Dendritic cell treated with granulocyte-macrophage colony-stimulating factor and Interleukin-4, amounts not matched to agents 40 ng/mL and 50 ng/mL, for 4 days (primary cell): Measurements from ENCODE around the gene EAF1.
"Not testable (repeated sequence)": the region's sequence is repeated elsewhere in the genome, so short reads cannot be mapped to it uniquely, and the experiment has no call there.

Experiments
- H3K27ac Mint-ChIP-seq: one replicate; pipeline ENCODE4 v1.8.0; 2022; ENCODE audit warnings: mild to moderate bottlenecking, mixed read lengths
- H3K27me3 Mint-ChIP-seq: one replicate; pipeline ENCODE4 v1.8.0; 2022; ENCODE audit warnings: mild to moderate bottlenecking, mixed read lengths
- H3K36me3 Mint-ChIP-seq: one replicate; pipeline ENCODE4 v1.8.0; 2022; ENCODE audit warnings: low read depth, mixed read lengths
- H3K4me1 Mint-ChIP-seq: one replicate; pipeline ENCODE4 v1.8.0; 2022; ENCODE audit warnings: low read depth, mixed read lengths
- H3K4me3 Mint-ChIP-seq: one replicate; pipeline ENCODE4 v1.8.0; 2022; ENCODE audit warnings: mild to moderate bottlenecking, moderate library complexity, mixed read lengths
- H3K9me3 Mint-ChIP-seq: one replicate; pipeline ENCODE4 v1.8.0; 2022; ENCODE audit warnings: mixed read lengths
- intact Hi-C: fragments of 100-400 bp; cut with micrococcal nuclease; formaldehyde crosslinking; loops from one replicate; pipeline ENCODE4 v1.15.0; 2022

The EAF1 gene

GRCh38 chr3:15451216-15452113 is 24.1 kb downstream of the EAF1 start:
- no peak overlapping the region for H3K27ac Mint-ChIP-seq
- intact Hi-C loops: no loop called here

GRCh38 chr3:15452156-15452555 is 24.8 kb downstream of the EAF1 start:
- Mint-ChIP-seq H3K27ac (no peak overlapping the region), H3K9me3 (no peaks in the 10 kb centered on the region), H3K4me3 (no peak overlapping the region), H3K27me3 (no peaks in the 10 kb centered on the region), H3K36me3 (no peaks in the 10 kb centered on the region), H3K4me1 (no peaks in the 10 kb centered on the region)
- intact Hi-C loops: no loop called here

More at GRCh38 chr3:15451216-15452113, 24.1 kb downstream of the EAF1 start:
- Mint-ChIP-seq H3K27me3 (no peaks in the 10 kb centered on the region), H3K4me1 (no peaks in the 10 kb centered on the region), H3K9me3 (no peaks in the 10 kb centered on the region), H3K36me3 (no peaks in the 10 kb centered on the region), H3K4me3 (no peak overlapping the region)

GRCh38 chr3:15452961-15453360 is 25.6 kb downstream of the EAF1 start:
- intact Hi-C loops: no loop called here
- Mint-ChIP-seq H3K36me3 (no peaks in the 10 kb centered on the region), H3K27me3 (no peaks in the 10 kb centered on the region), H3K4me3 (no peak overlapping the region), H3K4me1 (no peaks in the 10 kb centered on the region), H3K9me3 (no peaks in the 10 kb centered on the region), H3K27ac (no peak overlapping the region)

- Mint-ChIP-seq H3K4me3 (no peak overlapping the region), H3K27me3 (no peaks in the 10 kb centered on the region), H3K27ac (no peak overlapping the region), H3K9me3 (no peaks in the 10 kb centered on the region), H3K4me1 (no peaks in the 10 kb centered on the region), H3K36me3 (no peaks in the 10 kb centered on the region)
- intact Hi-C loops: no loop called here
Measured at GRCh38 chr3:15453501-15453900, 26.1 kb downstream of the EAF1 start.

GRCh38 chr3:15453991-15454625 is 26.7 kb downstream of the EAF1 start:
- Mint-ChIP-seq H3K9me3 (no peaks in the 10 kb centered on the region), H3K36me3 (no peaks in the 10 kb centered on the region), H3K27ac (no peak overlapping the region), H3K4me1 (no peaks in the 10 kb centered on the region), H3K27me3 (no peaks in the 10 kb centered on the region), H3K4me3 (no peak overlapping the region)
- intact Hi-C loops: no loop called here

- intact Hi-C loops: no loop called here
- no peaks in the 10 kb centered on the region for H3K4me1 Mint-ChIP-seq
- H3K27ac Mint-ChIP-seq: no peak overlapping the region
- H3K36me3 Mint-ChIP-seq: no peaks in the 10 kb centered on the region
- H3K27me3 Mint-ChIP-seq: no peaks in the 10 kb centered on the region
- H3K4me3 Mint-ChIP-seq: no peak overlapping the region
- H3K9me3 Mint-ChIP-seq: no peaks in the 10 kb centered on the region
Measured at GRCh38 chr3:15454965-15455364, 27.6 kb downstream of the EAF1 start.

- no peaks in the 10 kb centered on the region for H3K9me3 Mint-ChIP-seq
- H3K36me3 Mint-ChIP-seq: no peaks in the 10 kb centered on the region
- intact Hi-C loops: no loop called here
- H3K4me3 Mint-ChIP-seq: no peak overlapping the region
- H3K27me3 Mint-ChIP-seq: no peaks in the 10 kb centered on the region
- H3K27ac Mint-ChIP-seq: no peak overlapping the region
- H3K4me1 Mint-ChIP-seq: no peaks in the 10 kb centered on the region
Measured at GRCh38 chr3:15455756-15456155, 28.4 kb downstream of the EAF1 start.

GRCh38 chr3:15456321-15456720 is 28.9 kb downstream of the EAF1 start:
- intact Hi-C loops: no loop called here
- H3K4me3 Mint-ChIP-seq: no peak overlapping the region
- peaks cover 5% of the 10 kb centered on the region for H3K4me1 Mint-ChIP-seq
- H3K27ac Mint-ChIP-seq: no peak overlapping the region
- H3K36me3 Mint-ChIP-seq: no peaks in the 10 kb centered on the region
- no peaks in the 10 kb centered on the region for H3K9me3 Mint-ChIP-seq
- H3K27me3 Mint-ChIP-seq: no peaks in the 10 kb centered on the region

GRCh38 chr3:15456915-15457314 is 29.5 kb downstream of the EAF1 start:
- H3K9me3 Mint-ChIP-seq, H3K27ac Mint-ChIP-seq, H3K36me3 Mint-ChIP-seq, H3K4me3 Mint-ChIP-seq, H3K4me1 Mint-ChIP-seq, H3K27me3 Mint-ChIP-seq, intact Hi-C loops: not testable (repeated sequence)

GRCh38 chr3:15458212-15458780 is 30.9 kb downstream of the EAF1 start:
- intact Hi-C loops: no loop called here
- H3K27me3 Mint-ChIP-seq: no peaks in the 10 kb centered on the region
- no peaks in the 10 kb centered on the region for H3K9me3 Mint-ChIP-seq
- H3K4me3 Mint-ChIP-seq: no peak overlapping the region
- no peak overlapping the region for H3K27ac Mint-ChIP-seq
- H3K36me3 Mint-ChIP-seq: no peaks in the 10 kb centered on the region
- peaks cover 8% of the 10 kb centered on the region for H3K4me1 Mint-ChIP-seq

GRCh38 chr3:15460891-15461531 is 33.6 kb downstream of the EAF1 start:
- H3K4me3 Mint-ChIP-seq: no peak overlapping the region
- intact Hi-C loops: no loop called here
- H3K9me3 Mint-ChIP-seq: no peaks in the 10 kb centered on the region
- peaks cover 8% of the 10 kb centered on the region for H3K4me1 Mint-ChIP-seq
- H3K27ac Mint-ChIP-seq: peak overlapping the region; percentile 4
- no peaks in the 10 kb centered on the region for H3K27me3 Mint-ChIP-seq
- H3K36me3 Mint-ChIP-seq: no peaks in the 10 kb centered on the region

GRCh38 chr3:15462451-15462850 is 35.1 kb downstream of the EAF1 start:
- Mint-ChIP-seq H3K27me3 (no peaks in the 10 kb centered on the region), H3K27ac (no peak overlapping the region), H3K36me3 (no peaks in the 10 kb centered on the region), H3K4me3 (no peak overlapping the region), H3K4me1 (peaks cover 8% of the 10 kb centered on the region), H3K9me3 (no peaks in the 10 kb centered on the region)
- intact Hi-C loops: no loop called here

- H3K4me3 Mint-ChIP-seq: no peak overlapping the region
- H3K36me3 Mint-ChIP-seq: no peaks in the 10 kb centered on the region
- no peaks in the 10 kb centered on the region for H3K9me3 Mint-ChIP-seq
- no peaks in the 10 kb centered on the region for H3K27me3 Mint-ChIP-seq
- H3K4me1 Mint-ChIP-seq: peaks cover 6% of the 10 kb centered on the region
- intact Hi-C loops: no loop called here
- no peak overlapping the region for H3K27ac Mint-ChIP-seq
Measured at GRCh38 chr3:15465876-15466585, 38.6 kb downstream of the EAF1 start.
